Measurements from ENCODE around the gene CHI3L2.
A peak's percentile ranks its signal among the peaks of the same experiment; 100 is the strongest.

CHI3L2 gene

DNA sequence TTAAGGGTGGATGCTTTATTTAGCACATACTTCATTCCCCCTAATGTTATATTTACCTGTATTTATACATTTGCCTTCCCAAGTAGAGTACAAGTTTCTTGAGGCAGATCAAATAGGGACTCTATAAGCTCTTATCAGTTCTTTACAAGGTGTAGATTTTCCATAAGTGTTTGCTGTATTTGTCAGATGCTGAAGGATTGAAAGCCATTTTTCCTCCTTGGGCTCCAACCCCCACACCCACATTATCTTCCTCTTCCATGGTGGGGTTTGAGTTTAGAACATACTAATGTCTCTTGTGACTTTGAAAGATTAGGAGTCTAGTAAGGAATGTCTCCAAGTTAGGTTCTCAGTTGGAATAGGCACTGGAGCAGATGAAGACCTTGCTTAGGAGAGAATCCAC is 2.4 kb upstream of the CHI3L2 start:
- H3K36me3 ChIP-seq (ENCODE audit: control insufficient read depth, insufficient read depth, low read length, severe bottlenecking) = no peaks in the 10 kb centered on the region
- H3K4me3 ChIP-seq (ENCODE audit: low read length) = no peak overlapping the region
- no peaks in the 10 kb centered on the region for H3K9me3 ChIP-seq (ENCODE audit: control insufficient read depth, low read length)
- H3K9ac ChIP-seq (ENCODE audit: low read length) = no peak overlapping the region
- H3K27me3 ChIP-seq (replicated peaks; ENCODE audit: control insufficient read depth, insufficient read depth, low read length) = no peaks in the 10 kb centered on the region
- peaks cover 49% of the 10 kb centered on the region for H3K4me1 ChIP-seq (ENCODE audit: control insufficient read depth, insufficient read depth, low read length)
- DNase-seq (ENCODE audit: low read depth) = no peak

DNA sequence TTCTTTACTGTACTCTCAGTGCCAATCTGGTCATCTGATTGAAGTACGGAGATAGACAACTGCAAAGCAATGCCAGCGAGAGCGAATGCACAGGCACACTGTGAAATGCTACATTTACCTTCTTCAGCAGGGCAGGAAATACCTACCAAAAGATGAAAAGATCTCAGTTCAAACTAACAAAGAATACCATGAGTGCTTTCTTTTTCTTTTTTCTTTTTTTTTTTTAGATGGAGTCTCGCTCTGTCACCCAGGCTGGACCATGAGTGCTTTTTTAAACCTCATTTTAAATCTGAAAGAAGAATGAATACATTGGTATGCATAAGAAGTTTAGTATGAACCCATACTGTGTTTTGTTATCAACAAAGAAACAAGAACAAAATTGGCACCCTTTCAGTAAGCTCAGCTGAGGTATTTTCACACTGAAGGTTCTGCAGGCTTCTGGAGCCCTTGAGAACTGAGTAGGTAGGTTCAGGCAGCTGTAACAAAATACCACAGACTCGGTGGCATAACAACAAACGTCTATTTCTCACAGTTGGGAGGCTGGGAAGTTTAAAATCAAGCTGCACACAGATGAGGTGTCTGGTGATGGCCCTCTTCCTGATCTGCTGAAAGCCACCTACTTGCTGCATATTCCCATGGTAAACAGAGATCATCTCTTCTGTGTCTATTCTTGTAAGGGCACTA is 1.7 kb upstream of the CHI3L2 start:
- DNase-seq (ENCODE audit: low read depth) = peak; percentile 11
- H3K27me3 ChIP-seq (replicated peaks; ENCODE audit: control insufficient read depth, insufficient read depth, low read length) = no peaks in the 10 kb centered on the region
- H3K36me3 ChIP-seq (ENCODE audit: control insufficient read depth, insufficient read depth, low read length, severe bottlenecking) = no peaks in the 10 kb centered on the region
- no peaks in the 10 kb centered on the region for H3K9me3 ChIP-seq (ENCODE audit: control insufficient read depth, low read length)
- H3K4me3 ChIP-seq (ENCODE audit: low read length) = no peak overlapping the region
- no peak overlapping the region for H3K9ac ChIP-seq (ENCODE audit: low read length)
- peaks cover 53% of the 10 kb centered on the region for H3K4me1 ChIP-seq (ENCODE audit: control insufficient read depth, insufficient read depth, low read length)

DNA sequence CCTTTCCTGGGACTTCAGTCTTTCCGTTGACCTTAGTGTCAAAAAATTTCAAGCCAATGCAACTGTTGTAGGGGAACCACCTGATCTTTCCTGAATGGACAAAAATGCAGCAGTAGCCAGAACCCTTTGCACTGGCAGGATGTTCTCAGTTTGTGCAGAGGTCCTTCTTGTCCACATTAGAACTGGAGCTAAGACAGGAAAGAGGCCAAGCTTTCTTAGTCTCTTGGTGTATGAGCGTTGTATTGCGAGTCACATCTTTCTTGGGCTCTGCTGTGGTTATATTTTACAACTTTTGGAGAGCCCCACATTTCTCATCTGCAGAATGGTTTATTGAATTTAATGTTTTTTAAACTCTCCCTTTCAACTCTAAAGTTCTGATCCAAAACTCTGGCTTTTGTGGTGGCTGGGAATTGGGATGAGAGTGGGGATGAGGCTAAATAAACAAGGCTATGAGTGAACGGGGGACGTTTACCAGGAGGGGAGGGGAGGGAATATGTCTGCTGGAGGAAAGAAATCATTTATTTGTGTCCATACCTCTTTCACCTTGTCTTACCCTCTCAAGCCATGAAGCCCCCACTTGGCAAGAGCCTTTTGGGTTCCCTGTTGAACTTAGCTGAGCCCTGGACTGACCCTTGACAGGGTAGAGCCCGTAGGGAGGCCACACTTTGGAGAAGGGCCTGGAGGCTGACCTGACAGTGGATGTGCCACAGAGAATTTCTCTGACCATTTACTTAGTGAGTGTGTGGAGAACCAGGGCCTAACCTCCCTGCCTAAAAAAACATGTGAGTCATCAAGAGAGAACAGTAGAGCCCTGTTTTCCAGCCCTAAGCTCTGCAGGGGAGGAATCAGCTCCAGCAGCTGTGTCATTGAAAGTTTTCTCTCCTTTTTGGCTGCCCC is 586 bp downstream of the CHI3L2 start:
- DNase-seq (ENCODE audit: low read depth) = peak; percentile 88
- H3K9me3 ChIP-seq (ENCODE audit: control insufficient read depth, low read length) = no peaks in the 10 kb centered on the region
- H3K27me3 ChIP-seq (replicated peaks; ENCODE audit: control insufficient read depth, insufficient read depth, low read length) = no peaks in the 10 kb centered on the region
- no peaks in the 10 kb centered on the region for H3K36me3 ChIP-seq (ENCODE audit: control insufficient read depth, insufficient read depth, low read length, severe bottlenecking)
- peak overlapping the region; percentile 74 for H3K4me3 ChIP-seq (ENCODE audit: low read length)
- peak overlapping the region; percentile 66 for H3K9ac ChIP-seq (ENCODE audit: low read length)
- H3K4me1 ChIP-seq (ENCODE audit: control insufficient read depth, insufficient read depth, low read length) = peaks cover 45% of the 10 kb centered on the region

DNA sequence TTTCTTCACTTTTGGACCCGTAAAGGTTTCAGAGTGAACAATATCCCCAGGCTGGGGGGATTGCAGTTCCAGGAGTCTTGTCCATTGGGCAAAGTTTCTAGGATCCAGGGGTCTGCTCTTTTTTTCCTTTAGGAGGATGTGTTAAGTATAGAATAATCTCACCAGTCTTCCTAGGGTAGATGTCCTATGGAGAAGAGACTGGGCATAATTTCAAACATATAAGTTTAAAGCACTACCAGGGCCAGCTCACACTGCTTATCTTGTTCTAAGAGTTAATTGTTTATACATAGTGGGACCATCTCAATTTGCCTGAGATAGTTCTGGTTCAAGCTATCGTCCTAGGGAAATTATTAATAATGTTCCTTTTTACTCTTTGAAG is 1.2 kb downstream of the CHI3L2 start:
- Histone ChIP-seq H3K4me1 (ENCODE audit: control insufficient read depth, insufficient read depth, low read length) (peaks cover 43% of the 10 kb centered on the region), H3K4me3 (ENCODE audit: low read length) (peak overlapping the region; percentile 74), H3K9me3 (ENCODE audit: control insufficient read depth, low read length) (no peaks in the 10 kb centered on the region), H3K9ac (ENCODE audit: low read length) (peak overlapping the region; percentile 66), H3K27me3 (replicated peaks; ENCODE audit: control insufficient read depth, insufficient read depth, low read length) (no peaks in the 10 kb centered on the region), H3K36me3 (ENCODE audit: control insufficient read depth, insufficient read depth, low read length, severe bottlenecking) (no peaks in the 10 kb centered on the region)
- DNase-seq (ENCODE audit: low read depth) = no peak

DNA sequence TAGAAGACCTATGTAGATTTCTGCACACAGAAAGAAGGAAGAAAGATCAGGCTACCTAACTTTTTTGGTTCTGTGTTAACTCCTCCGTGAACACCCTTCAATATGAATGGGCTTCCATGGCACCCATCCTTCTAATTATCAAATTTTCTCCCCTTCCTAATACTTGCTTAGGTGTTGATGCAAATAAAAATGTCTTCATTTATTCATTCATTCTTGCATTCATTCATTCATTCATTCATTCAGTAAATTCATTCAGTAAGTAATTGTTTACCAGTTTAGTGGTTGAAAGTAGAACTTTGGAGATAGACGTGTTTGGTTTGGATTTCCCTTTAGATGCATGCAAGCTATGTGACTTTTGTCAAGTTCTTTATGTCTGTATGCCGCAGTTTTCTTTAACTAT is 4.6 kb downstream of the CHI3L2 start:
- Histone ChIP-seq H3K9ac (ENCODE audit: low read length) (no peak overlapping the region), H3K36me3 (ENCODE audit: control insufficient read depth, insufficient read depth, low read length, severe bottlenecking) (peaks cover 5% of the 10 kb centered on the region), H3K9me3 (ENCODE audit: control insufficient read depth, low read length) (no peaks in the 10 kb centered on the region), H3K27me3 (replicated peaks; ENCODE audit: control insufficient read depth, insufficient read depth, low read length) (no peaks in the 10 kb centered on the region), H3K4me3 (ENCODE audit: low read length) (no peak overlapping the region), H3K4me1 (ENCODE audit: control insufficient read depth, insufficient read depth, low read length) (peaks cover 59% of the 10 kb centered on the region)
- DNase-seq (ENCODE audit: low read depth) = no peak

DNA sequence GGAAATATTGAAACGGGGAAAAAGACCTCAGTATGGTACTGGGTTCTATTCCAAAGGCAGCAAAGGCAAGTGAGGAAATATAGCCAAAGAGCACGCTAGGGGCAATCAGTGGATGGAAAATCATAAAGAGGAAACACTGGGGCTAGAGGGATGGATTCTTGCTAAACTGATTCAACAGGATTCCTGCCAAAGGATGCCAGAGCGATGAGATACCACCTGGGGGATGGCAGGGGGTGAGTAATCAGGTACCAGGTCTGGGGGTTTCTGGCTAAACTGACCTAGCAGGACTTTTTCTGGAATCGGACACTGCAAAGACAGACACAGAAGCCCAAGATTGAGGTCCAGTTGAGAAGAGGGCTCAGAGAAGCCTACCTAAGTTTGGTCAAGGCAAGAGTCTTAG is 6.7 kb downstream of the CHI3L2 start:
- Histone ChIP-seq H3K9me3 (ENCODE audit: control insufficient read depth, low read length) (no peaks in the 10 kb centered on the region), H3K4me3 (ENCODE audit: low read length) (no peak overlapping the region), H3K36me3 (ENCODE audit: control insufficient read depth, insufficient read depth, low read length, severe bottlenecking) (peaks cover 21% of the 10 kb centered on the region), H3K9ac (ENCODE audit: low read length) (no peak overlapping the region), H3K27me3 (replicated peaks; ENCODE audit: control insufficient read depth, insufficient read depth, low read length) (no peaks in the 10 kb centered on the region), H3K4me1 (ENCODE audit: control insufficient read depth, insufficient read depth, low read length) (peaks cover 38% of the 10 kb centered on the region)
- no peak for DNase-seq (ENCODE audit: low read depth)

DNA sequence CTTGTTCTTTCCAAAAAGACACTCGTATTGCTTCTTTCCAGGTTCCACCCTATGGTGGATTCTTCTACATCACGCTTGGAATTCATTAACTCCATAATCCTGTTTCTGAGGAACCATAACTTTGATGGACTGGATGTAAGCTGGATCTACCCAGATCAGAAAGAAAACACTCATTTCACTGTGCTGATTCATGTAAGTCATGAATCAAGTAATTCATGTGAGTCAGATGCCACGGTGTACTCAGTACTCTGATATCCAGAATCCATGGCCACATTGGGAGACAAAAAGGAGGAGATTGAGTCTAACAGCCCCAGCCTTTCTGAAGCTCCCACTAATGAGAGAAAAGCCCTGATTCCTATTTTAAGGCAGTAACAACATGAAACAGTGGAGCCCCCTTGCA is 7.4 kb downstream of the CHI3L2 start:
- no peaks in the 10 kb centered on the region for H3K27me3 ChIP-seq (replicated peaks; ENCODE audit: control insufficient read depth, insufficient read depth, low read length)
- H3K9ac ChIP-seq (ENCODE audit: low read length) = no peak overlapping the region
- peaks cover 35% of the 10 kb centered on the region for H3K4me1 ChIP-seq (ENCODE audit: control insufficient read depth, insufficient read depth, low read length)
- H3K4me3 ChIP-seq (ENCODE audit: low read length) = no peak overlapping the region
- no peaks in the 10 kb centered on the region for H3K9me3 ChIP-seq (ENCODE audit: control insufficient read depth, low read length)
- DNase-seq (ENCODE audit: low read depth) = peak; percentile 50
- peaks cover 27% of the 10 kb centered on the region for H3K36me3 ChIP-seq (ENCODE audit: control insufficient read depth, insufficient read depth, low read length, severe bottlenecking)

DNA sequence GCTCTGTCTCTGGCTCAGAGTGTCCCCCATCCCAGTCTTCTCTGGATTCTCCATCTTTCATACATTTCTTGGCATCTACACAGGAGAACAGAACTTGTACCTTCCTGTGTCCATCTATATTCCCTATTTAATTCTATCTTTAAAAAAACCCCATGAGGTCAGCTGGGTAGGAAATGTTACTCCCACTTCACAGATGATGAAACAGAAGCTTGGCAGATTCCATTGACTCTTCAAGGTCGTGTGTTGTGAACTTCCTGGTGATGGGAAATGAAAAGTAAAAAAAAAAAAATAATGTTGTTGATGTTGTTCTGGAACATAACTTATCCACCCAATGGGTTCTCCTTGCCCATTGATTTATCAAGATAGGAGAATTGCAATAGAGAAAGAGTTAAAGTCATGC is 8.9 kb downstream of the CHI3L2 start:
- no peak overlapping the region for H3K9ac ChIP-seq (ENCODE audit: low read length)
- no peaks in the 10 kb centered on the region for H3K27me3 ChIP-seq (replicated peaks; ENCODE audit: control insufficient read depth, insufficient read depth, low read length)
- H3K4me1 ChIP-seq (ENCODE audit: control insufficient read depth, insufficient read depth, low read length) = peaks cover 26% of the 10 kb centered on the region
- peaks cover 42% of the 10 kb centered on the region for H3K36me3 ChIP-seq (ENCODE audit: control insufficient read depth, insufficient read depth, low read length, severe bottlenecking)
- DNase-seq (ENCODE audit: low read depth) = no peak
- no peak overlapping the region for H3K4me3 ChIP-seq (ENCODE audit: low read length)
- no peaks in the 10 kb centered on the region for H3K9me3 ChIP-seq (ENCODE audit: control insufficient read depth, low read length)

DNA sequence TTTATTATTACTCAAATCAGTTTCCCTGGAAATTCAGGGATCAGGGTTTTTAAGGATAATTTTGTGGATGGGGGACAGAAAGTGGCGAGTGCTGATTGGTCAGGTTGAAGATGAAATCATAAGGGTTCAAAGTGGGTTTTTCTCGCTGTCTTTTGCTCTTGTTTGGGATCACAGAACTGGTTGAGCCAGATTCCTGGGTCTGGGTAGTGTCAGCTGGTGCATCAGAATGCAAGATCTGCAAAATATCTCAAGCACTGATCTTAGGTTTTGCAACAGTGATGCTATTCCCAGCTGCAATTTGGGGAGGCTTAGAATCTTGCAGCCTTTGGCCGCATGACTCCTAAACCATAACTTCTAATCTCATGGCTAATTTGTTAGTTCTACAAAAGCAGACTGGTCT is 9.3 kb downstream of the CHI3L2 start:
- H3K36me3 ChIP-seq (ENCODE audit: control insufficient read depth, insufficient read depth, low read length, severe bottlenecking) = peaks cover 47% of the 10 kb centered on the region
- peaks cover 26% of the 10 kb centered on the region for H3K4me1 ChIP-seq (ENCODE audit: control insufficient read depth, insufficient read depth, low read length)
- H3K9me3 ChIP-seq (ENCODE audit: control insufficient read depth, low read length) = no peaks in the 10 kb centered on the region
- no peak overlapping the region for H3K4me3 ChIP-seq (ENCODE audit: low read length)
- no peak for DNase-seq (ENCODE audit: low read depth)
- H3K9ac ChIP-seq (ENCODE audit: low read length) = no peak overlapping the region
- H3K27me3 ChIP-seq (replicated peaks; ENCODE audit: control insufficient read depth, insufficient read depth, low read length) = no peaks in the 10 kb centered on the region

DNA sequence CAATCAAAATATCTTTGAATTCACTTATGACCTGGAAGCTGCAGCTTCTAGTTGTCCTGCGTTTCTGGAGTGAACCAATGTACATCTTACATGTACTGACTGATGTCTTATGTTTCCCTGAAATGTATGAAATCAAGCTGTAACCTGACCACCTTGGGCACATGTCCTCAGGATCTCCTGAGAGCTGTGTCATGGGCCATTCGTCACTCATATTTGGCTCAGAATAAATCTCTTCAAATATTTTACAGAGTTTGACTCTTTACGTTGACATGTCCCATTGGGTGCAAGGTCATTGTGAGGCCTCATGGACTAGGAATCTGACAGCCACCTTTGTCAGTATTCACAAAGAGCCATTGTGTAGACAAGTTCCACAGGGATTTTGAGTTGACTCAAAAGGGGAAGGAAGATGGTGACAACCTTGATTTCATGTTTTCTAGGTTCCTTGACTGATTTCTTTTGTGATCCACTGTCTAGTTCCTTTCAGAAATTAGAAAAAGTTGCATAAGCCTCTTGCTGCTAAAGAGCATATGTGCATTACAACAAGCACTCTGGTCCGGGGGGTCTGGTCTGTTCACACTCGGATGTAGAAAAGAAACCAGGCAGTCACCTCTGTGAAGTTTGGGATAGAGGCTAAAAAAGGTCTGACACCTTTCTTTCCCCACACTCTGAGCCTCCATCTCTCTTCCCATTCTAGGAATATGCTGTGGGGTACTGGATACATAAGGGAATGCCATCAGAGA is 10.7 kb downstream of the CHI3L2 start:
- Histone ChIP-seq H3K4me1 (ENCODE audit: control insufficient read depth, insufficient read depth, low read length) (peaks cover 22% of the 10 kb centered on the region), H3K4me3 (ENCODE audit: low read length) (no peak overlapping the region), H3K9ac (ENCODE audit: low read length) (no peak overlapping the region), H3K36me3 (ENCODE audit: control insufficient read depth, insufficient read depth, low read length, severe bottlenecking) (peaks cover 59% of the 10 kb centered on the region), H3K9me3 (ENCODE audit: control insufficient read depth, low read length) (no peaks in the 10 kb centered on the region), H3K27me3 (replicated peaks; ENCODE audit: control insufficient read depth, insufficient read depth, low read length) (no peaks in the 10 kb centered on the region)
- no peak for DNase-seq (ENCODE audit: low read depth)

DNA sequence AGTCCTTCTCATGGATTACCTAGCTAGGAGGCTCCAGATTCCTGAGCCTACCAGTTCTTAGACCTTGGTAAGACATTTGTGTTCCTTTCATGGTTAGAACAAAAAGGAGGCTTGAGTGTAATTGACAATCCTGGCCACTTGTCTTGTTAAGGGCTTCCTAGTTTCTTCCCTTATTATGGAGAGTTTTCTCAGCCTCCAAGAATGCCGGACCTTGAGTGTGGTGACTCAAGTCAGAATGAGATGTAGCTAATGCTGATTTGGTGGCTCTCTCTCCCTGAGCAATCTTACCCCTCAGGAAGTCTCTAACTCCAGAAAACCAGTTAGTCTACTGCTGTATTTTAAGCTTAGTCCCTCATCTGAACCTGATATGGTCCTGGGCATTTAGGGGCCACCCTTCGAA is 14.3 kb downstream of the CHI3L2 start:
- H3K9me3 ChIP-seq (ENCODE audit: control insufficient read depth, low read length) = no peaks in the 10 kb centered on the region
- H3K36me3 ChIP-seq (ENCODE audit: control insufficient read depth, insufficient read depth, low read length, severe bottlenecking) = peaks cover 72% of the 10 kb centered on the region
- peaks cover 3% of the 10 kb centered on the region for H3K4me1 ChIP-seq (ENCODE audit: control insufficient read depth, insufficient read depth, low read length)
- no peaks in the 10 kb centered on the region for H3K27me3 ChIP-seq (replicated peaks; ENCODE audit: control insufficient read depth, insufficient read depth, low read length)
- no peak overlapping the region for H3K4me3 ChIP-seq (ENCODE audit: low read length)
- no peak overlapping the region for H3K9ac ChIP-seq (ENCODE audit: low read length)
- DNase-seq (ENCODE audit: low read depth) = no peak
